NOMO-1 treated with dmso at 0.1 percent for 144 hours (cell line): ENCODE results near the gene KDM4C.

Experiments used
- DNase-seq: peaks from one replicate; lab custom pipeline; 2025; ENCODE audit not compliant: unreplicated experiment; lab: John Stamatoyannopoulos, UW

Gene KDM4C

GRCh38 chr9:7195526-7195925 is 437.8 kb downstream of the KDM4C start:
- no peak for DNase-seq

GRCh38 chr9:7196467-7196866 is 438.7 kb downstream of the KDM4C start:
- DNase-seq, result no peak

GRCh38 chr9:7201196-7201595 is 443.4 kb downstream of the KDM4C start:
- no peak for DNase-seq

- DNase-seq, result no peak
These were observed 448.0 kb downstream of the KDM4C start for GRCh38 chr9:7205806-7206205.

- DNase-seq, result no peak
These were observed 448.5 kb downstream of the KDM4C start for GRCh38 chr9:7206221-7206758.

GRCh38 chr9:7209016-7209715 is 451.4 kb downstream of the KDM4C start:
- DNase-seq, result no peak

- no peak for DNase-seq
These were observed 452.2 kb downstream of the KDM4C start for GRCh38 chr9:7209990-7210389.

GRCh38 chr9:7210854-7211637 is 453.3 kb downstream of the KDM4C start:
- no peak for DNase-seq

GRCh38 chr9:7211657-7212056 is 453.9 kb downstream of the KDM4C start:
- DNase-seq, result no peak

- no peak for DNase-seq
These were observed 454.3 kb downstream of the KDM4C start for GRCh38 chr9:7212101-7212500.

GRCh38 chr9:7216004-7216841 is 458.4 kb downstream of the KDM4C start:
- no peak for DNase-seq

GRCh38 chr9:7223981-7224380 is 466.2 kb downstream of the KDM4C start:
- no peak for DNase-seq
